Endothelial cell (in vitro differentiated cells): ENCODE results near the gene PDGFC. TPM values are rescaled to one million over a fixed set of nuclear protein-coding genes. Genes with fewer than 3 reads are reported as not detected.

Experiments used
- DNase-seq: peaks from one replicate; pipeline ENCODE4 v3.0.0; 2021; ENCODE audit warnings: low spot score
- H3K27ac Mint-ChIP-seq: one replicate; pipeline ENCODE4 v1.8.0; 2021; ENCODE audit warnings: mixed read lengths, inconsistent platforms; ENCODE audit not compliant: unreplicated experiment
- H3K27me3 Mint-ChIP-seq: one replicate; pipeline ENCODE4 v1.8.0; 2021; ENCODE audit warnings: mild to moderate bottlenecking, moderate library complexity, mixed read lengths, inconsistent platforms; ENCODE audit not compliant: unreplicated experiment
- H3K36me3 Mint-ChIP-seq: one replicate; pipeline ENCODE4 v1.8.0; 2021; ENCODE audit warnings: mild to moderate bottlenecking, low read depth, mixed read lengths, inconsistent platforms; ENCODE audit not compliant: unreplicated experiment
- H3K4me1 Mint-ChIP-seq: one replicate; pipeline ENCODE4 v1.8.0; 2021; ENCODE audit warnings: mild to moderate bottlenecking, mixed read lengths, inconsistent platforms; ENCODE audit not compliant: unreplicated experiment
- H3K4me3 Mint-ChIP-seq: one replicate; pipeline ENCODE4 v1.8.0; 2021; ENCODE audit warnings: mild to moderate bottlenecking, mixed read lengths, inconsistent platforms; ENCODE audit not compliant: unreplicated experiment
- H3K9me3 Mint-ChIP-seq: one replicate; pipeline ENCODE4 v1.8.0; 2021; ENCODE audit warnings: mixed read lengths, inconsistent platforms; ENCODE audit not compliant: unreplicated experiment
- CTCF ChIP-seq: fragments of 200-600 bp; sonication (generic); IDR thresholded peaks from one replicate; pipeline ENCODE4 v1.5.0; 2021; ENCODE audit warnings: antibody characterized with exemption; ENCODE audit not compliant: unreplicated experiment
- total RNA-seq: library from RNA; stranded (reverse); fragmentation: NEBNext Ultra II Directional; extraction: Animal tissue kit (Norgen Biotek cat#: 25700); gene quantifications from one replicate; pipeline ENCODE4 v1.2.1, GENCODE V29; 2021; ENCODE audit not compliant: unreplicated experiment

Gene PDGFC
- total RNA-seq, 1 donor from 2014 or later, result 22.0 TPM

DNA sequence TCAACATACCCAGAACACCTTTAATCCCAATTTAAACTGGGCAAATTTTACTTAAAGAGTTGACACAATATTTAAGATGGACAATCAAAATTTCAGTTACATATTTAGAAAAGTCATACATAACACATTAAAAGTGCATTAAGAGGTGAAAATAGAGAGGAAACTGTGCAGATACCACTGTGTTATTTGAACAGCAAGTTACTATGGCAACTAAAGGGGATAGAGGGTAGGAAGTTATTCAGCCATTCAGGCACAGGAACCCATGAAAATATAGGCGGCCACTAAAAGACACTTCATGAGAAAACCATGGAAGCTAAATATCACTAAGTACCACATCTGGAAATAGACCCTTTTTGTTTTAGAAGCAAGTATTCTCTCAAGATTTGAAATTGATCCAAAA, 75.1 kb downstream of the PDGFC start:
- peak overlapping the region; percentile 62 for H3K27ac Mint-ChIP-seq
- no peaks in the 10 kb centered on the region for H3K9me3 Mint-ChIP-seq
- H3K27me3 Mint-ChIP-seq, result no peaks in the 10 kb centered on the region
- H3K36me3 Mint-ChIP-seq, result no peaks in the 10 kb centered on the region
- peaks cover 23% of the 10 kb centered on the region for H3K4me1 Mint-ChIP-seq
- no peak for TF ChIP-seq CTCF
- H3K4me3 Mint-ChIP-seq, result no peak overlapping the region
- no peak for DNase-seq

DNA sequence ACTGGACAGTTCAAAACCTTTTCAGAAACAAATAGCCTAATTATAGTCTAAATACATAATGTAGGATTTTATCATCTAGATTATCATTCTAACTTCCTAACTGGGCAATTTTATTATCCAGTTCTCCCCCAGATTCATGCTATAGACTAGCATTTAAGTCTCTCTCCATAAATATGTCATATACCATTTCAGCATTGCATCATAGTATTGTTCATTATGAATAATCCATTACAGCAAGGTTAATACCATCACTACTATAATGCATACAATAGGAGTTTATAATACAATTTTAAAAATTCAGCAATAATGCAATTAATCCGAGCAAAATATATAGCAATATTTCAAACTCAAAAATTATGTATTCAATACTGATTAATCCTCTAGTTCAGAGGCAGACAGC, 77.4 kb downstream of the PDGFC start:
- Mint-ChIP-seq H3K4me1 (peaks cover 19% of the 10 kb centered on the region), H3K36me3 (no peaks in the 10 kb centered on the region), H3K9me3 (no peaks in the 10 kb centered on the region), H3K27me3 (no peaks in the 10 kb centered on the region), H3K27ac (no peak overlapping the region), H3K4me3 (no peak overlapping the region)
- DNase-seq, result no peak
- TF ChIP-seq CTCF, result no peak

DNA sequence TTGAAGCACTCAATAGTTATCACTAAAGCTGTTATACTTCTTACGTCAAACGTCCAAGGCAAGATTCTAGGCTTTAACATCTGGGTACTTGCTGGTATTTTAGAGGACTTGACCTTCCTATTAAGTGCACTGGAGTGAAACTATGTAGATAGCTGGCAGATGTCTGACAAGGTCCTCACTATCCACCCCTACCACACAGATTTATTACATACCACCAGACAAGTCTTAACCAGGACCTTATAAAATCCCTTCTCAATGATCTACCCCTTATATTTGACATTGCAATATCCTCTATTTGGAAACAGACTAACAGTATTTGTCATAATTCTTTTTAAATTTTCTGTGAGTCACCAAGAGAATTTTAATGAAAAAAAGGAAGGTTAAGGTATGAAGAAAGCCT, 78.8 kb downstream of the PDGFC start:
- Mint-ChIP-seq H3K9me3 (no peaks in the 10 kb centered on the region), H3K36me3 (no peaks in the 10 kb centered on the region), H3K27ac (no peak overlapping the region), H3K4me3 (no peak overlapping the region), H3K27me3 (no peaks in the 10 kb centered on the region), H3K4me1 (peaks cover 9% of the 10 kb centered on the region)
- TF ChIP-seq CTCF, result no peak
- DNase-seq, result no peak

DNA sequence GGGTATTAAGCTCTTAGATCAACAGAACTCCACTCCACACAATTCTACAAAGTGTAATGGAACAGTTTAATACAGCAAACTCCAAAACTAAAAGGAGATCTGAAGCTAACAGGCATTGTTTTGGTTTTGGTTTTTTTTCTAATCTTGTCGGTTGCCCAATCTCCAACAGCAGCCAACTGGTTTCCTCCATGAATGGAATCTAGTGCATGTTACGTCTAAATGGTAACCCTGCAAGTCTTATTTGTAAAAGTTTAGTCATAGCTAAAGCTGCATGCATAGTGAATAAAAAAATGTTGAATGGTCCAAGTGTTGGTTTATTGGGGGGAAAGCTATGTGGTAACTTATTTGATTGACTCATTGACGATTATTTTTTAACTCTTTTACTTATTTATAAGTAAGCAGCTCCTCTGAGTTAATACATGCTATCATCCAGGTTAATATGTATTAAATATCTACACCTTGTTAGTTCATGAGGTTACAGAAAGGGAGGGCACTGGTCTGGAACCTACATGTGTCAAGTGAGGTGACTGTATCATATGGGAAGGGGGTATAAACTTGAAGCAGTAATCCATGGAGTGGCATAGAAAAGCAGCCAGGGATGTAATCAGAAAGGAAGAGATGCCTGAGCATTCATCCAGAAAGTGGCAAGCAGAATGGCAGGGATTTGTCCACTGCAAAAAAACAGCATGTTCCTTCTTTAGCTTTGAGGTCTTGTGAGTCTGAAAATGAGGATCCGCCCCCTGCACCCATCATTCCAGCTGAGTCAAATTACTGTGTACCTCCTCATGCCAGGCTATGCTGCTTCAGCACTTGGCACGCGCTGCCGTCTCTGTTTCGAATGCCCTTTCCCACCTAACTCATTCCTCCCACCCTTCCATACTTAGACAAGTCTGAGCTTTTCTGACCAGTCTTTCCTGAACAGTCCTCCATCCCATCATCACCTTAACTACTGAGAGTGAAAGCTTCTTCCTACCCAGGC, 81.7 kb downstream of the PDGFC start:
- Mint-ChIP-seq H3K36me3 (no peaks in the 10 kb centered on the region), H3K27me3 (no peaks in the 10 kb centered on the region), H3K4me3 (no peak overlapping the region), H3K9me3 (no peaks in the 10 kb centered on the region), H3K27ac (no peak overlapping the region), H3K4me1 (no peaks in the 10 kb centered on the region)
- TF ChIP-seq CTCF, result no peak
- DNase-seq, result no peak

DNA sequence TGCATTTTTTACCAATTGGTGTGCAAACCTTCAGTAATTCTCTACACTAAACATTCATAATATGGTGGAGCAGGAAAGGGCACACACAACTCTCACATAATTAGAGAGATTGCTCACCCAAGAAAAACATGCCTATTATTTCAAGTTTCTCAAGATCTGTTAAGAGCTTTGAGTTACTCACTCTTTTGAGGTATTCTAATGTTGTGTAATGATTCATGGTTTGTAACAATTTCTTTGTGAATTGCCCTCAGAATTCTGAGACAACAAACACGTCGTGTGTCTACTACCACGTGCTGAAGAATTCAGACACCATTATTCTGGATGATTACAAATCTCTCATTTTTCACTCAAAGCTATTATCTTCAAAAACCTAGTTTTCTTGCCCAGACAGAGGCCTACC, 82.8 kb downstream of the PDGFC start:
- Mint-ChIP-seq H3K27me3 (no peaks in the 10 kb centered on the region), H3K36me3 (no peaks in the 10 kb centered on the region), H3K9me3 (no peaks in the 10 kb centered on the region), H3K4me1 (peaks cover 6% of the 10 kb centered on the region), H3K27ac (no peak overlapping the region), H3K4me3 (no peak overlapping the region)
- DNase-seq, result no peak
- no peak for TF ChIP-seq CTCF
